GM19351 (cell line): ENCODE results near the gene DVL1.
"Not testable (repeated sequence)": the region's sequence is repeated elsewhere in the genome, so short reads cannot be mapped to it uniquely, and the experiment has no call there.

Experiments
- ATAC-seq: cut with Tn5 transposase; IDR thresholded peaks from one replicate; pipeline ENCODE4 v1.9.1; 2021; ENCODE audit warnings: mild to moderate bottlenecking, moderate library complexity; ENCODE audit not compliant: unreplicated experiment

Gene DVL1

DNA sequence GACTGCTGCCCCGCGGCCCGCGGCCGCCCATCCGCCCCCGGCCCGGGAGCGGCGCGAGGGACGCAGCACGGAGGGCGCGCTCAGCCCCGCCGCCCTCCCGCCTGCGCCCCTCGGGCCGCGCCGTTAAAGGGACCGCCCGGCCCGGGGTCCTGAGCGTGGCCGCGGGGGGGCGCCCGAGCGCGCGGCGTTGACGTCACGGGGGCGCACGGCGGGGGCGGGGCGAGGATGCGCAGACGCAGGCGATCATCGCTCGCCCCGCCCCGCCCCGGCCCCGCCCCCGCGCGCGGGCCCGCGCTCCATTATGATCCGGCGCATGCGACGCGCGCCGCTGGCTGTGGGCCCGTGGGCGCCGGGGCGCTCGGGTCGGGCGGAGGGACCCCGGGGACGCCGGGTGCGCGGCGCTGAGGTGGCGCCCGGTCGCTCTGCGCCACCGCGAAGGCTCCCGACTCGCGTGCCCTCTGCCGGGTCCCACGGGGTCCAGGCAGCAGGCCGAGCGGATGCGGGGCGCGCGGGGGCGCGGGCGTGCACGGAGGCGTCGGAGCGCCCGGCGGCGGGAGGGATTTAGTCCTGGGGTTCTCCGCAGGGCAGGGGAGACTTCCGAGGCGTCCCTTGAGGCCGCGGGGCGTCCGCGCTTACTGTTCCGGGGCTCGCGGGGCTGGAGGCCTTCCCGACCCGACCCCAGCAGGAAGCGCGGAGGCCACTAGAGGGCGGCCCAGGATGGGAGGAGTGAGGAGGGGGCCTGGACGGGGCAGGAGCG is at the start of gene DVL1:
TSS of gene DVL1 (minus strand) at position 163 of the 757 bp plus-strand sequence. CDS start 353 bp downstream, outside the sequence.
- peak; percentile 65 for ATAC-seq

DNA sequence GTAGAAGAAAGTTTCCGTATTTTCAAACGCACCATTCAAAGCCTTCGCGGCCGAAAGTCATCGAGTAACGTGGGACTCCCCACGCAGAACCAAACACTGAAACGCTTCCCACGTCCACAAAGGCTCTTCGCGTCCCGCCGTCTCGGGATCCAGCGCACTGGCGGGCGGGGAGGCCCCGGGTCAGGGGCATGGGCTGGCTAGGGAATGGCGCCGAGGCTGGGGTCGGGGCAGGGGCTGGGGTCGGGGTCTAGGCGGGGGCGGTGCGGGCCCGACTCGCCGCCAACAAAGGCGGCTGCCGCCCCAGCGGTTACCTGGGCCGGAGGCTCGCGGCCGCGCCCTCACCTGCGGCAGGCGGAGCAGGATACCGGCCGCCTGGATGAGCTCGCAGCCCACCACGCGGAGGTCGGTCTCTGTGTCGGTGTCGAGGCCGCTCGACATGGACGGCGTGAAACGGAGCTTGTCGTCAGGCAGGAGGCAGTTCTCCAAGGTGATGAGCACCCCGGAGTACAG is 49.5 kb upstream of the DVL1 start:
- no peak for ATAC-seq

DNA sequence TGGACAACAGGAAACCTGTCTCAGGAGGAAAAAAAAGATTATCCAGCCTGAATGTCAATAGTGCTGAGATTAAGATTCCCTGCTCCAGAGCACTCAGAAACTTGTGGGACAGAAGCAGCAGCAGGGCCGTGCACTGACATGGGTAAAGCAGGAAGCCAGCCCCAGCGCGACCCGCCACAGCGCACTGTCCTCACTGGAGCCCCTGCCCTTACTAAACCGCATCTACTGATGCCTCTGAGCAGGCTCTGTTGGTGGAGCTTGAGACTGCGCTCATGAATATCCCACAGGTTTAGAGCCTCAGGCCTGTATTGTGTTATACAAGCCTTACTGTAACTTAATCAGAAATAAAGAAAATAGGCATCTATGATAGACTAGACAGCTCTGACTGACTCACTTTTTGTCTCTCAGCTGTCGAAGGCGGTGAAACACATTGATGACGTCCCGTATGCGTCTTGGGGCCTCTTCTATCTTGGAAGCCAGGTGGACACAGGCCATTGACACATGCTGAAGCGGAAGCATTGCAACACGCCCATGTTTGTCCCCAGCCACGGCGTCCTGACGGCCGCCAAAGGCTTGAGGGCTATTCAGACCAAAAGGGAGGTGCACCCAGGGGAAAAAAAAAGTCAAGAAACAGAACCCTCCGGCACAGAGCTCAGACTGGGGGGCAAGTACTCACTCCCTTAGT is 48.8 kb upstream of the DVL1 start:
- ATAC-seq = no peak

DNA sequence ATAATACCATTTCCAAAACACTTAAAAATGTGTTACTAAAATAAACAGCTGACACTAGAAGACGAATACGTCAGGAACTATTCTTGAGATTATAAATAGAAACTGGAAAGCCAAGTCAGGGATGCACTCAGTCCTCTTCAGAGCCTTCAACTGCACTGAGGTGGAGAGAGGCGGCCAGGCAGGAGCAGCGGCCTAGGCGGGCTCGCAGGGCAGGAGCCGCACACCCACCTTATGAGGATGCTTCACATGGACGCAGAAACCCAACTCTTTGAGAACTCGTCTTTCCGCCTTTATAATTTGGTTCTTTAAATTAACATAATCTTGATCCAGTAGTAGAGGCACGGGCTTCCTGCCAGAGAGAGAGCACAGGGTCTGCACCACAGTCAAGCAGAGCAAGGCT is 45.9 kb upstream of the DVL1 start:
- ATAC-seq = no peak

DNA sequence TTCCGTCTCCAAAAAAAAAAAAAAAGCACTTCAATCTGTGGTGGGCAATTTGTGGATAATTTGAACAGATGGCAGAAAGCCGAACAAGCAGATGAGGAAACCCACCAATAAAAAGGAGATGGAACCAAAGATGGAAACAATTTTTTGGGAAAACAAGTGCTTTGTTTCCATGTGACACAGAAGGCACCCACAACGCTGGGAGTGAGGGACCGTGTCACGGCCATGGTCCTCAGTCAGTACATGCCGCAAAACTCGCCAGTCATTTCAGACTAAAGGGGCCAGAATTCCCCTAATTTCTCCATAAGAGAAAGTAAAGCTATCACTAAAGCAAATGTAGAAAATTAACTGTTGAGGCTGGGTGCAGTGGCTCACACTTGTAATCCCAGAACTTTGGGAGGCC is 44.9 kb upstream of the DVL1 start:
- no peak for ATAC-seq

DNA sequence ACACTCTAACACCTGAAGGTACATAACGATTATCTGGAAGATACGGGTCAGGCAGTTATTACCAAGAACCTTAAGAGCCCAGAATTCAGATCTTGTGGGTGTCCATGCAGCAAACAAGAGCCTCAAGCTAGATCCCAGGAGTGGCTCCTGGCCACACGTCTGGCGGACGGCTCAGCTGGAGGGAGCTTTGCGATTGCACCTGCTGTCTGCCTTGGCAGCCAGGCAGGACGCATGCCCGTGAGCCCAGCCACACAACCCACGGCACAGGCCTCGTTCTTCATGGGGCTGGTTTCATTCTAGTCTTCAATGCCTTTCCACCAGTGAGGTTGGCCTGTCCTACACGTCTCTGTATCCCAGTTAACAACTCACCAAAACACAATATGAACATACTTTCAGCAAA is 44.2 kb upstream of the DVL1 start:
- no peak for ATAC-seq

DNA sequence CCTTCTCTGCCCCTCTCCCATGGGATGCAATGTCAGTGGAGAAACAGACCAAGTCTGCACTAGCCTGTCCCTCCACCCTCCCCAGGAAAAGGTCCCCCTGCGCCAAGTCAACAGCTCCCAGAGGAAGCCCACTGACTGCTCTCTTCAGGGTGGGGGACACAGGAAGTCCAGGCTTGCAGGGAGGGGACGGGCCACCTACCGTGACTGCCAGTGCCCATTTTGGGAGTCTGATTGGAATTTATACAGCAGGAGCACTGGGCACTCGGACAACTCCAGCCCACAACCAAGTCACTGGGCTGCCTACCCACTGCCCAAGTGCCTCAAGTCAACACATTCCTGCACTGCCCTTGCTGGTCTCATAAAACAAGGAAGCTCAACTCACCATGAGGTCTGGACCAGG is 43.8 kb upstream of the DVL1 start:
- no peak for ATAC-seq

DNA sequence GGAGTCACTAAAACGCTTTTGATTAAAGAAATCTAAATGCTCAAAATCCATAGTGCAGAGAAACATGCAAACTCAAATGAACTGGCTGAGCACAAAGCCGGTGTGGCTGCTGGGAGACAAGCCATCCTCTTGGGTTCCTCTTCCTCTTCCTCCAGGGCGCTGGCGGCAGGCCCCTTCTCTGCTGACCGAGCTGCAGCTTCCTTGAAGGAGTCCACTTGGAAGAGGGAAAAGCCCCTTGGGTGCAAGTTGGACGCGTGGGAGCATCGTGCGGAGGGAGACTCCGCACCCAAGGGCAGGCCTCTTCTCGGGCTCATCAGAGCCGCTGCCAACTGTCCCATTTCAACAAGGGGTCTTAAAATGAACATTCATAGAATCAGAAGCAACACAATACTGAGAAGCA is 42.0 kb upstream of the DVL1 start:
- ATAC-seq = no peak

DNA sequence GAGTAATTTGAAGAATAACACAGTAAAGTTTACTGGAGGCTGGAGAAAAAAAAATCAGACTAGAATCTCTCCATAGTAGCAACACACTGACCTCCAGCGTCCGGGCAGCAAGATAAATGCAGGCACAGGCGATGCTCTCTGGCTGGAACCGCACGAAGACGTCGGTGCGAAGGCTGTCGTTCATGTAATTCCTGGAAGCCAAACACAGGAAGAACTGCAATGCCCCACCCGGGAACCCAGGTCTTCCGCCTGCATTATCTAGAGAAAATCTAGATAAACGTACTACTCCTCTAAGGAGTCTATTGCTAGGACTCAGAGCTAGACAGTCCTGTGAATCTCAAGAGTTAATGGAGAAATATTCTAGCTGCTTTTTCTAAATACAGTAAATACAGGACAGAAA is 41.5 kb upstream of the DVL1 start:
- ATAC-seq = no peak

DNA sequence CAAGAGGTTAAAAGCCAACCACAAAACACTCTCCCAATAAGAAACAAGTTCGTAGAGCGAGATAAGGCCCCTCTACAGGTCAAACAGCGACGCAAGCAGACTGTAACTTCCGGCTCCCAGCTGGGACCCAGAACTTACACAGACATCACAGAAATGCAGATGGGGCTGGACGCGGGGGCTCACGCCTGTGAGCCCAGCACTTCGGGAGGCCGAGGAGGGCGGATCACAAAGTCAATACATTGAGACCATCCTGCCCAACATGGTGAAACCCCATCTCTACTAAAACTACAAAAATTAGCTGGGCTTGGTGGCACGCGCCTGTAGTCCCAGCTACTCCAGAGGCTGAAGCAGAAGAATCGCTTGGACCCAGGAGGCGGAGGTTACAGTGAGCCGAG is 38.9 kb upstream of the DVL1 start:
- ATAC-seq = no peak

DNA sequence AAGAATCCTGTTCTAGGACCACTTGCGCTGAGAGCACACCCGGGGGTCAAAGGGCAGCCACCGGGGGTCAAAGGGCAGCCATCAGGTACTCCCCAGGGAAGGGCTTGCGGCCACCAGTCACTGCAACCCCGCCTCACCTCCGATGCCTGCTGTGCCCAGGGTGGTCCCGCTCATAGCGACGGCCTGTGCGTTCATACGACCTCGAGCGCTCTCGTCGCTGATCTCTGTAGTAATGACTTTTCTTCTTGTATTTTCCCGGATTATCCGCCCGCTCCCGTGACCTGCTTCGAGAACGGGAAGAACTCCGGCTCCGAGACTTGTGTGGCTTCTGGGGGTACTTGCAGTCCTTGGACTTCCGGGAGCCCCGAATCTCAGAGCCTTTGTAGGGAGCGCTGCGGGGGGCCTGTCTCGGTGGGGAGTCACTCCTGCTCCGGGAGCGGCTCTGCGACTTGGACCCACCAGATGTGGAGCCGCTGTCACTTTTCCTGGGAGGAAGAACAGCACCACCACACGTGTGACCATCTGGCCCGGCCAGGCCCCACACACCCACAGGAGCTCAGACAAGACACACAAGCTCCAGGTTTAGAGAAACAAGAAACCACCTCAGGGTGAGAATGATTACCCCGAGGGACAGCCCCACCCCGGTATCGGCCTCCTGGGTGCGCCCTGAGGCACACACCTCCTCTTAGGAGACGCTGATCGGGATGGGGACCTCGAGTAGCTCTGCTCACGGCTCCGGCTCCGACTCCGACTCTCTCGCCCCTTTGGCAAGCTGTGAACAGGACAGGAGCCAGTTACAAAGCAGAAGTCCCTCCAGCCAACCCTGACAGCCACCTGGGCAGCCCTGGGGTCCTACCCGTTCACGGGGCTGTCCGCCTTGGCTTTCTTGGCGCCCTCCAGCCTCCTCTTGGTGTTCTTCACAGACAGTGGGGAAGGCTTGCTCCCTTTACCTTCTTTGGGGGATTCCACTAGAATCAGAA is 38.2 kb upstream of the DVL1 start:
- no peak for ATAC-seq

DNA sequence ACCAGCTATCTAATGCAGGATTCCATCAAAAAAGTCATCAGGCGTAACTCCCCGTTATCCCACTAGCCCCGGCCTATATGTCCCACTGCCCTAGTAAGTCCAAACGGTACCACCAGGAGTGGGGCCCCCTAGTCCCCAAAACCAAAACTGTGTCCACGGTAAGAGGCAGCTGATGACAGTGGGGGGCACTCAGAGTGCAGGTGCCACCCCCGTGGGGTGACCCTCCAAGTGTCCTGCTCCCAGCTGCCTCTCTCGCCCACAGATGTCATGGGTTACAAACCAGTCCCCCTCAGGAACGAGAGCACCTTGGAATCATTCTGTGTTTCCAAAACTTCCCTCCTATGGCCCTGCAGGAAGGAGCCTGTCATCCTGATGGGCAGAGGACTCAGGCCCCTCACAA is 36.7 kb upstream of the DVL1 start:
- ATAC-seq = no peak

DNA sequence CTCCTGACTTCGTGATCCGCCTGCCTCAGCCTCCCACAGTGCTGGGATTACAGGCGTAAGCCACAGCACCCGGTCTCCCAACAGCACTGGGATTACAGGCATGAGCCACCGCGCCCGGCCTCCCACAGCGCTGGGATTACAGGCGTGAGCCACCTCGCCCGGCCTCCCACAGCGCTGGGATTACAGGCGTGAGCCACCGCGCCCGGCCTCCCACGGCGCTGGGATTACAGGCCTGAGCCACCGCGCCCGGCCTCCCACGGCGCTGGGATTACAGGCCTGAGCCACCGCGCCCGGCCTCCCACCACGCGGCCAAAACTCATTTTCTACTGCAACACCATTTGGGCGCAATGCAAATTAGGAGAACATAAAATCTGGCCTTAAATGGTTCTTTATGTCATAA is 36.1 kb upstream of the DVL1 start:
- ATAC-seq = not testable (repeated sequence)

DNA sequence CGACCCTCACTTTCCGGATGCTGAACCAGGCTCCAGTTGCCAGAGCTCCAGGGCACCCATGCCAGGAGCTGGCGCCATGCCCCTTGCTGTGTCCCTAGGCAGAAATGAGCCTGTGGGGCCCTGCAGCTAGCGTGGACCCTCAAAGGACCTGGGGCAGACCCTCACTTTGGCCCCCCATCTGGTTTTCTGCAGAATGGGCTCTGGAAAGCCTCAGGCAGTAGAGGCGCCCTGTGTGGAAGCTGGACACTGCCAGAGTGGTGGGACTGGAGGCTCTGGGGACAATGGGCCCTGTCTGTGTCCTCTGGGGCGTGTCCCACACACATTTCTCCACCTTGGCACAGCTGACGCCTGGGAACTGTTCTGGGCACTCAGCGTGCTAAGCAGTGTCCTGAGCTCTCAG is 32.1 kb upstream of the DVL1 start:
- ATAC-seq = no peak

DNA sequence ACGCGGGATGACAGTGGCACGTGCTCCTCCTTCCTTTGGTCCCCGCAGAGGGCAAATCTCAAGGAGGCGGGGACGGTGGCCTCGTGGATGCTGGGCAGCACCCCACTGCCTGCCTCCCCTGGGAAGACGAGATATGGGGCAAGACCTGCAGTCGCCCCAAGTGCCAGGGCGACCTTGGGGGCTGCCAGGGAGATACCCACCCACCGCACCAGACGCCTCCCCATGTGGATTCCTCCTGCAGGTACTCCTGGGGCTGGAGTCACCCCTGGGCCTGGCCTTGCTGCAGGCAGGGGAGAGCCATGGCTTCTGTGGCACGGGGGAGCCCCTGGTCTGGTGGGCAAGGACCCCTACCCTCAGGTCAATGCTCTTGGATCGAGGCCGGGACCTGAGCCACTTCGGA is 31.6 kb upstream of the DVL1 start:
- ATAC-seq = no peak

DNA sequence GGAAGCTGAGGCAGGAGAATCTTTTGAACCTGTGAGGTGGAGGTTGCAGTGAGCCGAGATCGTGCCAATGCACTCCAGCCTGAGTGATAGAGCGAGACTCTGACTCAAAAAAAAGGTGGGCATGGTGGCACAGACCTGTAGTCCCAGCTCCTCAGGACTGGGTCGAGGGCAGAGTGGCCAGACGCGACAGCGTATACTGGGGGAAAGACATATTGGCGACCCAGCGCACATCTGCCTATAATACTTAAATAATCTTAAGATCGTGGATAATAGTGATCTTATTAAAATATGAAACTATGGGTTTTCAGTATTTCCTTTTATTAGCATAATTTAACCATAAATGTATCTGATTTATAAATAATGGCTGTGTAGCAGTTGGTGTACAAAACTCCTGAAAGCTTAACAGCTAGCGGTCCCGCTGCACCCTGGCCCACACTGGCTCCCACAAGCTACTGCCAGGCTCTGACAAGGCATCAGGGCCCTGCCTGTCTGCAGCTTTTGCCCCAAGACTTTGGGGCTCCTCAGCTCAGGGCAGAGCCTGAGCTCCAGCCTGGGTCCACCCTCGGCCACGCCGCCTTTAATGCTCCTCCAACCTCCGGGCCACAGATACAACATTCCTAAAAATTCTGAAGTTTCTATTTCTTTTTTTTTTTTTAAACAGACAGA is 28.5 kb upstream of the DVL1 start:
- ATAC-seq = no peak

DNA sequence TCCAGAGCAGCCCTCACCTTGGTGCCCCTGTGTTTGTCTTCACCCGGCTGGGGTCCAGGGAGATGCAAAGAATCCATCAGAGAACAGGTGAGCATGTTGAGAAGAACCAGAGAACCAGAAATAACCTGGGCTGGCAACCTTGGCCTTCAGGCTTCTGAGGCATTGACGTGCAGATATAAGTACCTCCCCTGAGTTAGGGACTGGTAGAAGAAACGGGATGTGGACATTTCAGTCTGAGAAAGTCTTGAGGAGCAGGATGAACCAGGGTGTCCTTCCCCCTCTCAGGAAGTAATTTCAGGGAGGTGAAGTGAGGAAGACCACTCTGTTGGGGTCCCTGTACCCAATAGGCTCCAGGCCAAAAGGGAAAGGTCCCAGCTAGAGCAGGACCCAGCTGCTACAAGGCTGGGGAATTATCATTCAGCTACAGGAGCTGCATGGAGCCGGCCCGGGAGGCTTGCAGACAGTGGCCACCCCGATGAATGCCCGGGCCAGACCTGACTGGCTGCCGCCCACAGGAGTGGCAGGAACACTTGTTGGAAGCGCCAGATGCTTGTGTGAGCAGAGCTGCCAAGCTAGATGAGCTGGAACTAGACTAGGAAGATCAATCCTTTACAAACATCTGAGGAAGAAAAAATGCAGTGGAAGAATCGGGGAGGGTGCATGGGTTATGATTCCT is 27.5 kb upstream of the DVL1 start:
- no peak for ATAC-seq

DNA sequence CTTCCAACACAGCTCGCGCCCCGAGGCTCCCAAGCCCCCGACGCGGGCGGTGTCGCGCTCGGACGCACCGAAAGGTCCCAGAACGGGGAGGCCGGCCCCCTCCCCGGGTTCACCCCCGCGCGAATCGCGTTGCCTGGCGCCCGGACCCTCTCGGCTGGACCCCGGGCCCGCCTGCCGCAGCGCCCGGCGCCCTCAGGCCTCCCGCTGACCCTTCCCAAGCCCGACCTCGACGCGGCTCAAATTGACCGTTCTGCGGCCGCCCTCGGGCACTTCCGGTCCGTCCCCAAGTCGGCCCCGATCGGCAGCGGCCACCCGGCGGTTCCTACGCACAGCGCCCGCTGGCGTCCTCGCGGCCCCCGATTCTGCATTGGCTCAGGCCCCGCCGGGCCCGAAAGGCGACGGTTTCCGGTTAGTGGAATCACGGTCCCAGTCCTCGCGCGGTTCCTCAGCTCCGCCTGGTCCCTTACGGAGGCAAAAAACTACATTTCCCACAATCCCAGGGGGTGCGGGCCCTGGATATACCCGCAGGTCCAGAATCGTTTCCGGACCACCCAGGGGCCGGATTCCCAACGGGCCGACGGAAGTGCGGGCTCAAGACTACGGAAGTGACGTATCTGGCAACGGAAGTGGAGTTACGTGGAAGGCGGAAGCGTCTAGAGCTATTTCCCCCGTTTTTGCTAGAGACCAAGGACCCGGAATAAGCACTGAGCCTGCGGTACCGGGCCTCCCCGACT is 25.9 kb upstream of the DVL1 start, which contains the start of gene AURKAIP1:
TSS of gene AURKAIP1 (minus strand) at position 279 of the 734 bp plus-strand sequence. CDS start 451 bp downstream, outside the sequence.
- ATAC-seq = peak; percentile 83

DNA sequence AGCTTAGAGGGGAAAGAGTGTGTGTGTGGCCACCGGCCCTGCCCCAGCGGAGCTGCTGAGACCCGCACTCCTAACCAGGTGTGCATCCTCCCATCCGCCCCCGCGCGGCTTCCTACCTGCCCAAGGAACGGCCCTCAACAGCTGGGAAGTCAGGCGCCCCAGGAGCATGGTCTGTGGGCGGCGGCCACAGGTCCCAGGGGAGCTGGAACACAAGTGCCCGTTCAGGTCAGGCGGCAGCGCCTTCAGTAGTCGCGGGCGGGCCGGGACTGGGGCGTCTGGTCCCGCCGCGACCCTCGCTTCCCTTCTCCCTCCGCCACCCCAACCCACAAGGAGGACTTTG is 25.3 kb upstream of the DVL1 start:
- peak; percentile 2 for ATAC-seq
